HepG2 (cell line): ENCODE results near the gene MTFR1L. TPM values are rescaled to one million over a fixed set of nuclear protein-coding genes. Genes with fewer than 3 reads are reported as not detected.

Experiments
- ATAC-seq: fragments of 200-7000 bp; cut with Tn5 transposase; 3 replicates; pipeline ENCODE4 v1.9.1; 2020; ENCODE audit warnings: mild to moderate bottlenecking, moderate library complexity
- BruUV-seq: library from RNA; stranded (reverse); fragments of 400-500 nt; replicated peaks from 2 replicates; lab custom pipeline; 2021; lab: Mats Ljungman, UMichigan
- CTCF ChIA-PET: fragments of 300-600 bp; formaldehyde crosslinking; extraction: SDS; loops from one replicate; lab custom pipeline; 2021; ENCODE audit warnings: low total read pairs, inconsistent platforms, low intra/inter-chr PET ratio; lab: Yijun Ruan, JAX
- POLR2A ChIA-PET: fragments of 350-600 bp; sonication (Branson Sonifier 250); formaldehyde crosslinking; loops from one replicate; lab custom pipeline; 2020; ENCODE audit warnings: antibody characterized with exemption, inconsistent platforms; lab: Yijun Ruan, JAX
- DNase-seq: peaks from one replicate; pipeline ENCODE4 v3.0.0-alpha.2; 2015; ENCODE audit warnings: low spot score
- FAIRE-seq: peaks from 3 replicates; lab custom pipeline; 2011; peaks lifted over from hg19 to GRCh38; lab: Jason Lieb, UNC
- H2AFZ ChIP-seq: one replicate; pipeline ENCODE4 v1.6.1; 2011; ENCODE audit warnings: low read length, inconsistent platforms
- H3K27ac ChIP-seq: fragments of 300-600 bp; 3 replicates; pipeline ENCODE4 v1.8.0; 2011; ENCODE audit warnings: mixed run types, mild to moderate bottlenecking, mixed read lengths, low read length, inconsistent platforms; ENCODE audit not compliant: insufficient read depth; ENCODE audit errors: extremely low read length
- H3K27me3 ChIP-seq, 2 experiments: fragments of 200-600 bp in 1 of 2; 2 replicates in 1 of 2; 3 replicates in 1 of 2; pipeline versions ENCODE4 v1.6.0 to v1.8.0; 2011; ENCODE audit warnings: low read length in 2 of 2, mild to moderate bottlenecking in 2 of 2, moderate library complexity in 2 of 2, inconsistent platforms in 1 of 2; ENCODE audit not compliant: insufficient read depth in 2 of 2, control insufficient read depth in 1 of 2
- H3K36me3 ChIP-seq, 2 experiments: fragments of 200-600 bp in 1 of 2; replicated peaks in 1 of 2; 2 replicates in 1 of 2; 3 replicates in 1 of 2; pipeline versions ENCODE4 v1.5.1 to v1.8.0; 2011; ENCODE audit warnings: low read length in 2 of 2, inconsistent platforms in 1 of 2; ENCODE audit not compliant: insufficient read depth in 2 of 2, control insufficient read depth in 1 of 2
- H3K4me1 ChIP-seq: 2 replicates; pipeline ENCODE4 v1.5.1; 2012; ENCODE audit warnings: low read length, inconsistent platforms; ENCODE audit not compliant: insufficient read depth
- H3K4me2 ChIP-seq: 2 replicates; pipeline ENCODE4 v1.6.0; 2011; ENCODE audit warnings: low read depth, low read length, inconsistent platforms
- H3K4me3 ChIP-seq, 3 experiments: fragments of 200-600 bp in 1 of 3; sonication (generic), shearing (Covaris generic) in 1 of 3; replicated peaks in 1 of 3; 2 replicates each; pipeline ENCODE4 v1.5.1; 2011 to 2016; ENCODE audit warnings: low read length in 3 of 3, inconsistent platforms in 2 of 3, low read depth in 2 of 3, mild to moderate bottlenecking in 2 of 3, control low read depth in 1 of 3, mixed read lengths in 1 of 3; ENCODE audit not compliant: insufficient read depth in 1 of 3
- H3K79me2 ChIP-seq: one replicate; pipeline ENCODE4 v1.6.1; 2011; ENCODE audit warnings: low read length, inconsistent platforms; ENCODE audit not compliant: insufficient read depth
- H3K9ac ChIP-seq: 2 replicates; pipeline ENCODE4 v1.6.0; 2011; ENCODE audit warnings: mild to moderate bottlenecking, low read depth, low read length, inconsistent platforms; ENCODE audit not compliant: insufficient read depth
- H3K9me3 ChIP-seq: 2 replicates; pipeline ENCODE4 v1.5.1; 2012; ENCODE audit warnings: mild to moderate bottlenecking, low read length
- H4K20me1 ChIP-seq: 2 replicates; pipeline ENCODE4 v1.6.0; 2011; ENCODE audit warnings: inconsistent platforms, mild to moderate bottlenecking, low read length, moderate library complexity; ENCODE audit not compliant: insufficient read depth
- SATB2 ChIP-seq: sonication (generic); formaldehyde crosslinking; IDR thresholded peaks from 2 replicates; pipeline ENCODE4 v1.5.0; 2020; ENCODE audit warnings: missing genetic modification reagents
- TCF12 ChIP-seq, 2 experiments: fragments of 450-650 bp in 1 of 2; sonication (generic) in 1 of 2; formaldehyde crosslinking in 1 of 2; IDR thresholded peaks; 2 replicates each; pipeline versions ENCODE4 v1.6.1 to v1.8.0; 2017 to 2022; ENCODE audit warnings: antibody characterized with exemption in 1 of 2, mild to moderate bottlenecking in 1 of 2, missing genetic modification reagents in 1 of 2, moderate library complexity in 1 of 2
- ZBTB3 ChIP-seq: sonication (generic); formaldehyde crosslinking; IDR thresholded peaks from 2 replicates; pipeline ENCODE4 v1.4.0; 2020; ENCODE audit warnings: low read depth, mild to moderate bottlenecking, moderate library complexity, missing genetic modification reagents, borderline replicate concordance
- ZNF235 ChIP-seq: sonication (generic); formaldehyde crosslinking; IDR thresholded peaks from 2 replicates; pipeline ENCODE4 v1.8.1; 2023; ENCODE audit warnings: mild to moderate bottlenecking, missing genetic modification reagents, borderline replicate concordance
- ZNF44 ChIP-seq: sonication (generic); formaldehyde crosslinking; IDR thresholded peaks from 2 replicates; pipeline ENCODE4 v1.5.1; 2020; ENCODE audit warnings: mild to moderate bottlenecking, missing genetic modification reagents
- ZNF446 ChIP-seq: sonication (generic); formaldehyde crosslinking; IDR thresholded peaks from 2 replicates; pipeline ENCODE4 v1.5.0; 2020; ENCODE audit warnings: mild to moderate bottlenecking, missing genetic modification reagents
- ZNF564 ChIP-seq: sonication (generic); formaldehyde crosslinking; IDR thresholded peaks from 2 replicates; pipeline ENCODE4 v1.8.1; 2023; ENCODE audit warnings: mild to moderate bottlenecking, missing genetic modification reagents
- WGBS: methylation state at CpG from one replicate; pipeline ENCODE4 v1.1.6; 2017; ENCODE audit warnings: low lambda C conversion rate; 5-methylcytosine and 5-hydroxymethylcytosine counted together
- in situ Hi-C: cut with HindIII; loops from 2 replicates; pipeline ENCODE4 v1.10.0; 2017; ENCODE audit warnings: low pct_unique_long_range_greater_than_20kb; ENCODE audit not compliant: extremely low pct_ligation_motif_present
- intact Hi-C: fragments of 100-400 bp; cut with micrococcal nuclease; formaldehyde crosslinking; loops from one replicate; pipeline ENCODE4 v1.10.0; 2022; ENCODE audit not compliant: unreplicated experiment
- polyA plus RNA-seq, 8 experiments: library from polyadenylated mRNA; depleted of rRNA in 3 of 8; stranded (reverse) in 7 of 8; unstranded in 1 of 8; fragments of >200 nt; fragmentation: Illumina TruSeq in 4 of 8; extraction: Trizol in 4 of 8; gene quantifications; 2 replicates each; pipeline versions ENCODE4 v1.2.1 to v1.2.3, GENCODE V29; 2011 to 2016; ENCODE audit warnings: low read depth in 4 of 8, missing spikeins in 1 of 8, mixed read lengths in 1 of 8; ENCODE audit not compliant: insufficient read depth in 1 of 8
- total RNA-seq, 5 experiments: library from RNA; depleted of rRNA; stranded (reverse); fragments of >200 nt; fragmentation: Illumina TruSeq; extraction: Trizol; gene quantifications; 2 replicates each; pipeline ENCODE4 v1.2.3, GENCODE V29; 2016; ENCODE audit warnings: low read depth in 1 of 5
- TF ChIP-seq, protein P1 (sequence below): sonication (generic); formaldehyde crosslinking; IDR thresholded peaks from 2 replicates; pipeline ENCODE4 v1.5.0; 2020; ENCODE audit warnings: mild to moderate bottlenecking, missing genetic modification reagents, borderline replicate concordance
- TF ChIP-seq, protein P2 (sequence below): sonication (generic); formaldehyde crosslinking; conservative IDR thresholded peaks from 2 replicates; pipeline ENCODE4 v1.8.0; 2022; ENCODE audit warnings: mild to moderate bottlenecking, moderate library complexity, missing genetic modification reagents
- TF ChIP-seq, protein P3 (sequence below): sonication (generic); formaldehyde crosslinking; IDR thresholded peaks from 2 replicates; pipeline ENCODE4 v1.4.0; 2020; ENCODE audit warnings: missing genetic modification reagents
- TF ChIP-seq, protein P4 (sequence below): IDR thresholded peaks from 2 replicates; pipeline ENCODE4 v1.6.1; 2016

Gene MTFR1L
- total and polyA plus RNA-seq, 2 of the 13 experiments (the other 11 are each of a cell fraction or from before 2014, with no cell fraction given): 38.0 to 55.7 TPM

DNA sequence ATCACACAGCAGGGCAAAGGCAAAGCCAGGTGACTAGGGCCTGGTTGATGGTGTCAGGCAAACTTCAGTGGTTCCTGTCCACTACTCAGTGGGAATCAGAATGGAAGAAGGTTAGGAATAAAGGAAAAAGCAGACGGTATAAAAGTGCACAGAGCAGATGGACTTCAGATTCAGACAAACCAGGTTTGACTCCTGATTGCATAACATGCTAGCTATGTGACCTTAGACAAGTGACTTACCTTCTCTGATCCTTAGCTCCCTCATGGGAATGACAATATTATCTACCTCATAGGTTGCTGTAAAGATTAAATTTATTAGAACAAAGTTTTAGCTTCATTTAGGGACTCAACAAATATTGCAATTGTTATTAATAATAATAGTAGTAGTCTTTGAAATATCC, 50.9 kb downstream of the MTFR1L start (continued):
- TF ChIP-seq, protein P1, sequence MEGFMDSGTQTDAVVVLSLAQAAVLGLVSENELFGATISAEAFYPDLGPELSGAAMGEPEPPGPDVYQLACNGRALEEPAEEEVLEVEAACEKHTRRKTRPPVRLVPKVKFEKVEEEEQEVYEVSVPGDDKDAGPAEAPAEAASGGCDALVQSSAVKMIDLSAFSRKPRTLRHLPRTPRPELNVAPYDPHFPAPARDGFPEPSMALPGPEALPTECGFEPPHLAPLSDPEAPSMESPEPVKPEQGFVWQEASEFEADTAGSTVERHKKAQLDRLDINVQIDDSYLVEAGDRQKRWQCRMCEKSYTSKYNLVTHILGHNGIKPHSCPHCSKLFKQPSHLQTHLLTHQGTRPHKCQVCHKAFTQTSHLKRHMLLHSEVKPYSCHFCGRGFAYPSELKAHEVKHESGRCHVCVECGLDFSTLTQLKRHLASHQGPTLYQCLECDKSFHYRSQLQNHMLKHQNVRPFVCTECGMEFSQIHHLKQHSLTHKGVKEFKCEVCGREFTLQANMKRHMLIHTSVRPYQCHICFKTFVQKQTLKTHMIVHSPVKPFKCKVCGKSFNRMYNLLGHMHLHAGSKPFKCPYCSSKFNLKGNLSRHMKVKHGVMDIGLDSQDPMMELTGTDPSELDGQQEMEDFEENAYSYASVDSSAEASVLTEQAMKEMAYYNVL (CRISPR knock-in tag): no peak

DNA sequence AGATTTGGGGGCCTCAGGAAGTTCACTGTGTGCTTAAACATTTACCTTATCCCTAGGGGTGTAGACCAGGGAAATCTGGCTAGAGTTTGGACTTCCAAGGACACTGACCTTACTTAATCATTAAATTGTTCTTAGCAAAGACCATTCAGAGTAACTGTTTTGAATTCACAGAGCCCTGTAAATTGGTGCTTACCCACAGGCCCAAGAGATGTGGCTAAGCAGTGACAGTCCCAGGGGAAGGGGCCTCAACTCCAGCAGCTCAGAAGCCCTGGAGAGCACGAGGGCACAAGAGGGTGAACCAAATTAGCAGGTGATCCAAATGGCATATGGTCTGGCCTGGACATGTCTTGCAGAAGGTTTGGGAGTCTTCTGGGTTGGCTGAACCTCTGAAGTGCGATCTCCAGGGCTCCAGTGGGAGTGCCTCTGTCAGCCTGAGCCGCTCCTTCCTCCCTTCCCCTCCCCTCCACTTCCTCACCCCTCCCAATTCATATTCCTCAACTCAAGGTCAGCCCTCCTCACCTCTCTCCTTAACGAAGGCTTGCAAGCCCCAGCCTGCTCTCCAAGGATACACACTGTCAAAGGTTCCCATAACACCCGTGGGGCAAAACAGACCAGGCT, 51.4 kb downstream of the MTFR1L start:
- ATAC-seq: peak; percentile 12
- peak overlapping the region; percentile 81 for H3K4me2 ChIP-seq
- TF ChIP-seq ZNF446: no peak
- TF ChIP-seq TCF12 (IDR thresholded peaks at IDR 0.05): no peak
- no peak for TF ChIP-seq TCF12 (CRISPR knock-in tag; IDR thresholded peaks at IDR 0.05)
- no peak for TF ChIP-seq SATB2 (CRISPR knock-in tag)
- no peak for TF ChIP-seq ZNF564 (CRISPR knock-in tag)
- TF ChIP-seq, protein P2, sequence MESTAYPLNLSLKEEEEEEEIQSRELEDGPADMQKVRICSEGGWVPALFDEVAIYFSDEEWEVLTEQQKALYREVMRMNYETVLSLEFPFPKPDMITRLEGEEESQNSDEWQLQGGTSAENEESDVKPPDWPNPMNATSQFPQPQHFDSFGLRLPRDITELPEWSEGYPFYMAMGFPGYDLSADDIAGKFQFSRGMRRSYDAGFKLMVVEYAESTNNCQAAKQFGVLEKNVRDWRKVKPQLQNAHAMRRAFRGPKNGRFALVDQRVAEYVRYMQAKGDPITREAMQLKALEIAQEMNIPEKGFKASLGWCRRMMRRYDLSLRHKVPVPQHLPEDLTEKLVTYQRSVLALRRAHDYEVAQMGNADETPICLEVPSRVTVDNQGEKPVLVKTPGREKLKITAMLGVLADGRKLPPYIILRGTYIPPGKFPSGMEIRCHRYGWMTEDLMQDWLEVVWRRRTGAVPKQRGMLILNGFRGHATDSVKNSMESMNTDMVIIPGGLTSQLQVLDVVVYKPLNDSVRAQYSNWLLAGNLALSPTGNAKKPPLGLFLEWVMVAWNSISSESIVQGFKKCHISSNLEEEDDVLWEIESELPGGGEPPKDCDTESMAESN (CRISPR knock-in tag): no peak
- TF ChIP-seq ZNF44 (CRISPR knock-in tag): no peak
- TF ChIP-seq ZBTB3 (CRISPR knock-in tag): 0 out of 2 replicates have a peak, but pooled peaks have one; percentile 38
- TF ChIP-seq, protein P3, sequence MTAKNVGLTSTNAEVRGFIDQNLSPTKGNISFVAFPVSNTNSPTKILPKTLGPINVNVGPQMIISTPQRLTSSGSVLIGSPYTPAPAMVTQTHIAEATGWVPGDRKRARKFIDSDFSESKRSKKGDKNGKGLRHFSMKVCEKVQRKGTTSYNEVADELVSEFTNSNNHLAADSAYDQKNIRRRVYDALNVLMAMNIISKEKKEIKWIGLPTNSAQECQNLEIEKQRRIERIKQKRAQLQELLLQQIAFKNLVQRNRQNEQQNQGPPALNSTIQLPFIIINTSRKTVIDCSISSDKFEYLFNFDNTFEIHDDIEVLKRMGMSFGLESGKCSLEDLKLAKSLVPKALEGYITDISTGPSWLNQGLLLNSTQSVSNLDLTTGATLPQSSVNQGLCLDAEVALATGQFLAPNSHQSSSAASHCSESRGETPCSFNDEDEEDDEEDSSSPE (CRISPR knock-in tag): no peak
- TF ChIP-seq, protein P4, sequence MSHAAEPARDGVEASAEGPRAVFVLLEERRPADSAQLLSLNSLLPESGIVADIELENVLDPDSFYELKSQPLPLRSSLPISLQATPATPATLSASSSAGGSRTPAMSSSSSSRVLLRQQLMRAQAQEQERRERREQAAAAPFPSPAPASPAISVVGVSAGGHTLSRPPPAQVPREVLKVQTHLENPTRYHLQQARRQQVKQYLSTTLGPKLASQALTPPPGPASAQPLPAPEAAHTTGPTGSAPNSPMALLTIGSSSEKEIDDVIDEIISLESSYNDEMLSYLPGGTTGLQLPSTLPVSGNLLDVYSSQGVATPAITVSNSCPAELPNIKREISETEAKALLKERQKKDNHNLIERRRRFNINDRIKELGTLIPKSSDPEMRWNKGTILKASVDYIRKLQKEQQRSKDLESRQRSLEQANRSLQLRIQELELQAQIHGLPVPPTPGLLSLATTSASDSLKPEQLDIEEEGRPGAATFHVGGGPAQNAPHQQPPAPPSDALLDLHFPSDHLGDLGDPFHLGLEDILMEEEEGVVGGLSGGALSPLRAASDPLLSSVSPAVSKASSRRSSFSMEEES (CRISPR knock-in tag): no peak
- no peak for TF ChIP-seq ZNF235 (CRISPR knock-in tag)

More for the DNA sequence above, 51.4 kb downstream of the MTFR1L start:
- Histone ChIP-seq H3K27ac (peak overlapping the region; percentile 76), H3K9me3 (no peaks in the 10 kb centered on the region), H2AFZ (no peak overlapping the region), H3K79me2 (peaks cover 22% of the 10 kb centered on the region), H3K9ac (peak overlapping the region; percentile 31), H4K20me1 (no peaks in the 10 kb centered on the region), H3K4me1 (peaks cover 90% of the 10 kb centered on the region), H3K4me3 (peak overlapping the region; percentile 15 to 56 (median 31); a peak in 5 of 6 replicates), H3K27me3 (no peaks in the 10 kb centered on the region; a peak in 1 of 5 replicates), H3K36me3 (no peaks in the 10 kb centered on the region)
- POLR2A ChIA-PET: interaction anchor here (1.0 kb wide), 1 partner anchor 9 kb away, joined by 4 read pairs; no protein-coding TSS in a partner anchor
- CTCF ChIA-PET: no interaction called here
- peak; percentile 79 for FAIRE-seq
- intact Hi-C loops: no loop called here
- no TSS peak for BruUV-seq
- in situ Hi-C loops: no loop called here
- DNase-seq: peak; percentile 75
- 3% methylated on average over 5 of the region's 5 CpGs for WGBS
